Activated CD8-positive, alpha-beta memory T cell treated with anti-CD3 and anti-CD28 coated beads, Interleukin-2, amount 50 U/mL, for 1 hour (primary cell): ENCODE measurements around the gene PRR4.

Experiments
- DNase-seq: peaks from one replicate; pipeline ENCODE4 v3.0.0-alpha.2; 2020; ENCODE audit errors: extremely low read depth

The PRR4 gene

GRCh38 chr12:10801741-10802140 lies 47.5 kb downstream of the PRR4 start:
- DNase-seq, result no peak
